Measurements from ENCODE around the gene COL24A1. TPM values are rescaled to one million over a fixed set of nuclear protein-coding genes. Genes with fewer than 3 reads are reported as not detected.

Gene COL24A1
- total and polyA plus RNA-seq, 2 of the 8 experiments (the other 6 are each of a cell fraction or from before 2014, with no cell fraction given): 0.23 to 1.1 TPM

DNA sequence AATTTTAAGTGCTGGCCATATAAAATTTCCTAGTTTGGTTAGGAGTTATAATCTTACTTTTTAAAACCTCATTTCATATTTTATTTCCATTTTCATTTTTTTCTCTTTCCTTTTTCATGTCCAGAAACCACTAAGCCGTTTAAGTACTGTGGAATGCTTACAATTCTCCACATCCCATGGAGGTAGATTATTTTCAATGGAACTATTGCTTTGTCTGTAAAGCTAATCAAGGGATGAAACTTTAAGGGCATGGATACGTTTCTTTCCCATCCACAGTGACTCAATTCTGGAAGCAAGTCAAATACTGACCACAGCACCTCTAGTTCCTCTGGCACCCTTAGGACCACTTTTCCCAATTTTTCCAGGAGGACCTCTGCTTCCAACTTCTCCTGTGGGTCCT is 309.2 kb downstream of the COL24A1 start (continued):
- TF ChIP-seq, protein P1, sequence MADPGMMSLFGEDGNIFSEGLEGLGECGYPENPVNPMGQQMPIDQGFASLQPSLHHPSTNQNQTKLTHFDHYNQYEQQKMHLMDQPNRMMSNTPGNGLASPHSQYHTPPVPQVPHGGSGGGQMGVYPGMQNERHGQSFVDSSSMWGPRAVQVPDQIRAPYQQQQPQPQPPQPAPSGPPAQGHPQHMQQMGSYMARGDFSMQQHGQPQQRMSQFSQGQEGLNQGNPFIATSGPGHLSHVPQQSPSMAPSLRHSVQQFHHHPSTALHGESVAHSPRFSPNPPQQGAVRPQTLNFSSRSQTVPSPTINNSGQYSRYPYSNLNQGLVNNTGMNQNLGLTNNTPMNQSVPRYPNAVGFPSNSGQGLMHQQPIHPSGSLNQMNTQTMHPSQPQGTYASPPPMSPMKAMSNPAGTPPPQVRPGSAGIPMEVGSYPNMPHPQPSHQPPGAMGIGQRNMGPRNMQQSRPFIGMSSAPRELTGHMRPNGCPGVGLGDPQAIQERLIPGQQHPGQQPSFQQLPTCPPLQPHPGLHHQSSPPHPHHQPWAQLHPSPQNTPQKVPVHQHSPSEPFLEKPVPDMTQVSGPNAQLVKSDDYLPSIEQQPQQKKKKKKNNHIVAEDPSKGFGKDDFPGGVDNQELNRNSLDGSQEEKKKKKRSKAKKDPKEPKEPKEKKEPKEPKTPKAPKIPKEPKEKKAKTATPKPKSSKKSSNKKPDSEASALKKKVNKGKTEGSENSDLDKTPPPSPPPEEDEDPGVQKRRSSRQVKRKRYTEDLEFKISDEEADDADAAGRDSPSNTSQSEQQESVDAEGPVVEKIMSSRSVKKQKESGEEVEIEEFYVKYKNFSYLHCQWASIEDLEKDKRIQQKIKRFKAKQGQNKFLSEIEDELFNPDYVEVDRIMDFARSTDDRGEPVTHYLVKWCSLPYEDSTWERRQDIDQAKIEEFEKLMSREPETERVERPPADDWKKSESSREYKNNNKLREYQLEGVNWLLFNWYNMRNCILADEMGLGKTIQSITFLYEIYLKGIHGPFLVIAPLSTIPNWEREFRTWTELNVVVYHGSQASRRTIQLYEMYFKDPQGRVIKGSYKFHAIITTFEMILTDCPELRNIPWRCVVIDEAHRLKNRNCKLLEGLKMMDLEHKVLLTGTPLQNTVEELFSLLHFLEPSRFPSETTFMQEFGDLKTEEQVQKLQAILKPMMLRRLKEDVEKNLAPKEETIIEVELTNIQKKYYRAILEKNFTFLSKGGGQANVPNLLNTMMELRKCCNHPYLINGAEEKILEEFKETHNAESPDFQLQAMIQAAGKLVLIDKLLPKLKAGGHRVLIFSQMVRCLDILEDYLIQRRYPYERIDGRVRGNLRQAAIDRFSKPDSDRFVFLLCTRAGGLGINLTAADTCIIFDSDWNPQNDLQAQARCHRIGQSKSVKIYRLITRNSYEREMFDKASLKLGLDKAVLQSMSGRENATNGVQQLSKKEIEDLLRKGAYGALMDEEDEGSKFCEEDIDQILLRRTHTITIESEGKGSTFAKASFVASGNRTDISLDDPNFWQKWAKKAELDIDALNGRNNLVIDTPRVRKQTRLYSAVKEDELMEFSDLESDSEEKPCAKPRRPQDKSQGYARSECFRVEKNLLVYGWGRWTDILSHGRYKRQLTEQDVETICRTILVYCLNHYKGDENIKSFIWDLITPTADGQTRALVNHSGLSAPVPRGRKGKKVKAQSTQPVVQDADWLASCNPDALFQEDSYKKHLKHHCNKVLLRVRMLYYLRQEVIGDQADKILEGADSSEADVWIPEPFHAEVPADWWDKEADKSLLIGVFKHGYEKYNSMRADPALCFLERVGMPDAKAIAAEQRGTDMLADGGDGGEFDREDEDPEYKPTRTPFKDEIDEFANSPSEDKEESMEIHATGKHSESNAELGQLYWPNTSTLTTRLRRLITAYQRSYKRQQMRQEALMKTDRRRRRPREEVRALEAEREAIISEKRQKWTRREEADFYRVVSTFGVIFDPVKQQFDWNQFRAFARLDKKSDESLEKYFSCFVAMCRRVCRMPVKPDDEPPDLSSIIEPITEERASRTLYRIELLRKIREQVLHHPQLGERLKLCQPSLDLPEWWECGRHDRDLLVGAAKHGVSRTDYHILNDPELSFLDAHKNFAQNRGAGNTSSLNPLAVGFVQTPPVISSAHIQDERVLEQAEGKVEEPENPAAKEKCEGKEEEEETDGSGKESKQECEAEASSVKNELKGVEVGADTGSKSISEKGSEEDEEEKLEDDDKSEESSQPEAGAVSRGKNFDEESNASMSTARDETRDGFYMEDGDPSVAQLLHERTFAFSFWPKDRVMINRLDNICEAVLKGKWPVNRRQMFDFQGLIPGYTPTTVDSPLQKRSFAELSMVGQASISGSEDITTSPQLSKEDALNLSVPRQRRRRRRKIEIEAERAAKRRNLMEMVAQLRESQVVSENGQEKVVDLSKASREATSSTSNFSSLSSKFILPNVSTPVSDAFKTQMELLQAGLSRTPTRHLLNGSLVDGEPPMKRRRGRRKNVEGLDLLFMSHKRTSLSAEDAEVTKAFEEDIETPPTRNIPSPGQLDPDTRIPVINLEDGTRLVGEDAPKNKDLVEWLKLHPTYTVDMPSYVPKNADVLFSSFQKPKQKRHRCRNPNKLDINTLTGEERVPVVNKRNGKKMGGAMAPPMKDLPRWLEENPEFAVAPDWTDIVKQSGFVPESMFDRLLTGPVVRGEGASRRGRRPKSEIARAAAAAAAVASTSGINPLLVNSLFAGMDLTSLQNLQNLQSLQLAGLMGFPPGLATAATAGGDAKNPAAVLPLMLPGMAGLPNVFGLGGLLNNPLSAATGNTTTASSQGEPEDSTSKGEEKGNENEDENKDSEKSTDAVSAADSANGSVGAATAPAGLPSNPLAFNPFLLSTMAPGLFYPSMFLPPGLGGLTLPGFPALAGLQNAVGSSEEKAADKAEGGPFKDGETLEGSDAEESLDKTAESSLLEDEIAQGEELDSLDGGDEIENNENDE (IDR thresholded peaks at IDR 0.05; ENCODE audit: insufficient replicate concordance, low read length): no peak
- no peak for TF ChIP-seq CTBP2 (IDR thresholded peaks at IDR 0.05; ENCODE audit: borderline replicate concordance, insufficient read depth, insufficient read length, low read length)
- TF ChIP-seq SP1 (IDR thresholded peaks at IDR 0.05; ENCODE audit: low read depth, low read length): no peak
- no peak for TF ChIP-seq HDAC2 (IDR thresholded peaks at IDR 0.05; ENCODE audit: borderline replicate concordance in 1 of 2, low read depth in 2 of 2, low read length in 2 of 2)
- TF ChIP-seq KDM1A (IDR thresholded peaks at IDR 0.05; ENCODE audit: borderline replicate concordance, low read length): no peak
- TF ChIP-seq FOSL1 (IDR thresholded peaks at IDR 0.05; ENCODE audit: insufficient read depth, low read depth, low read length): no peak
- no peak for TF ChIP-seq TCF12 (IDR thresholded peaks at IDR 0.05; ENCODE audit: low read depth, low read length)

Measured in H1 (cell line).